HG03045 (cell line): ENCODE results near the gene CLEC16A.

ENCODE experiments used
- ATAC-seq: cut with Tn5 transposase; IDR thresholded peaks from one replicate; pipeline ENCODE4 v1.9.1; 2021; ENCODE audit warnings: mild to moderate bottlenecking, moderate library complexity; ENCODE audit not compliant: unreplicated experiment

The CLEC16A gene, protein sequence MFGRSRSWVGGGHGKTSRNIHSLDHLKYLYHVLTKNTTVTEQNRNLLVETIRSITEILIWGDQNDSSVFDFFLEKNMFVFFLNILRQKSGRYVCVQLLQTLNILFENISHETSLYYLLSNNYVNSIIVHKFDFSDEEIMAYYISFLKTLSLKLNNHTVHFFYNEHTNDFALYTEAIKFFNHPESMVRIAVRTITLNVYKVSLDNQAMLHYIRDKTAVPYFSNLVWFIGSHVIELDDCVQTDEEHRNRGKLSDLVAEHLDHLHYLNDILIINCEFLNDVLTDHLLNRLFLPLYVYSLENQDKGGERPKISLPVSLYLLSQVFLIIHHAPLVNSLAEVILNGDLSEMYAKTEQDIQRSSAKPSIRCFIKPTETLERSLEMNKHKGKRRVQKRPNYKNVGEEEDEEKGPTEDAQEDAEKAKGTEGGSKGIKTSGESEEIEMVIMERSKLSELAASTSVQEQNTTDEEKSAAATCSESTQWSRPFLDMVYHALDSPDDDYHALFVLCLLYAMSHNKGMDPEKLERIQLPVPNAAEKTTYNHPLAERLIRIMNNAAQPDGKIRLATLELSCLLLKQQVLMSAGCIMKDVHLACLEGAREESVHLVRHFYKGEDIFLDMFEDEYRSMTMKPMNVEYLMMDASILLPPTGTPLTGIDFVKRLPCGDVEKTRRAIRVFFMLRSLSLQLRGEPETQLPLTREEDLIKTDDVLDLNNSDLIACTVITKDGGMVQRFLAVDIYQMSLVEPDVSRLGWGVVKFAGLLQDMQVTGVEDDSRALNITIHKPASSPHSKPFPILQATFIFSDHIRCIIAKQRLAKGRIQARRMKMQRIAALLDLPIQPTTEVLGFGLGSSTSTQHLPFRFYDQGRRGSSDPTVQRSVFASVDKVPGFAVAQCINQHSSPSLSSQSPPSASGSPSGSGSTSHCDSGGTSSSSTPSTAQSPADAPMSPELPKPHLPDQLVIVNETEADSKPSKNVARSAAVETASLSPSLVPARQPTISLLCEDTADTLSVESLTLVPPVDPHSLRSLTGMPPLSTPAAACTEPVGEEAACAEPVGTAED

DNA sequence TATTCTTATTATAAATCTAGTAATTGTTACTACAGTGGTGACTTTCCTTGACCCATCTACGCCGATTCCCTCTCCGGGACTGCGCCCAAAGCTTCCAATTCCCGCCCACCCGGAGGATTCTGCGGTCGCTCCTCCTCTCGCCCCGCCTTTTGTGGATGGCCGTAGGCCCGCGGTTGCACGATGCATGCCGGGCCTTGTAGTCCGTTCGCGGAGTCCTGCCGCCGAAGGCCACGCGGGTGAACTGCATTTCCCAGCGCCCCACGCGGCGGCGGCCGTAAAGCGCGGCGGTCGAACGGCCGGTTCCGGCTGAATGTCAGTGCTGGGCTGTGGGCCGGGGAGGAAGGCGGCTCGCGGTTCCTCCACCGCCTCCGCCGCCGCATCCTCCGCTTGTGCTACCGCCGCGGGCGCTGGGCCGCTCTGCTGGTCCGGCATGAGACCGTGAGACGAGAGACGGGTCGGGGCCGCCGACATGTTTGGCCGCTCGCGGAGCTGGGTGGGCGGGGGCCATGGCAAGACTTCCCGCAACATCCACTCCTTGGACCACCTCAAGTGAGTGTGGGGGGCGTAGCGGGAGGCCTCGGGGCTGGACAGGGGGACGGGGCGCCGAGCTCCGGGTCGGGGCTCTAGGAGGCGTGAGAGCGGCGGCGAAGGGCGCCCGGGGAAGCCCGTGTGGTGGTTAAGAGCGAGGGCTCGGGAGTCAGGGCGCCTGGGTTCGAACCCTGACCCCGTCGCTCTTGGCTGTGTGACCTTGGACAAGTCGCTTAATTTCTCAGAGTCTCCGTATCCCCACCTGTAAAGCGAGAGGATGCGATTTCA, at the start of gene CLEC16A:
Gene CLEC16A, plus strand, starts transcription at position 316 of the 816 bp plus-strand sequence. Its CDS starts 154 bp downstream, at position 470.
- peak; percentile 71 for ATAC-seq

DNA sequence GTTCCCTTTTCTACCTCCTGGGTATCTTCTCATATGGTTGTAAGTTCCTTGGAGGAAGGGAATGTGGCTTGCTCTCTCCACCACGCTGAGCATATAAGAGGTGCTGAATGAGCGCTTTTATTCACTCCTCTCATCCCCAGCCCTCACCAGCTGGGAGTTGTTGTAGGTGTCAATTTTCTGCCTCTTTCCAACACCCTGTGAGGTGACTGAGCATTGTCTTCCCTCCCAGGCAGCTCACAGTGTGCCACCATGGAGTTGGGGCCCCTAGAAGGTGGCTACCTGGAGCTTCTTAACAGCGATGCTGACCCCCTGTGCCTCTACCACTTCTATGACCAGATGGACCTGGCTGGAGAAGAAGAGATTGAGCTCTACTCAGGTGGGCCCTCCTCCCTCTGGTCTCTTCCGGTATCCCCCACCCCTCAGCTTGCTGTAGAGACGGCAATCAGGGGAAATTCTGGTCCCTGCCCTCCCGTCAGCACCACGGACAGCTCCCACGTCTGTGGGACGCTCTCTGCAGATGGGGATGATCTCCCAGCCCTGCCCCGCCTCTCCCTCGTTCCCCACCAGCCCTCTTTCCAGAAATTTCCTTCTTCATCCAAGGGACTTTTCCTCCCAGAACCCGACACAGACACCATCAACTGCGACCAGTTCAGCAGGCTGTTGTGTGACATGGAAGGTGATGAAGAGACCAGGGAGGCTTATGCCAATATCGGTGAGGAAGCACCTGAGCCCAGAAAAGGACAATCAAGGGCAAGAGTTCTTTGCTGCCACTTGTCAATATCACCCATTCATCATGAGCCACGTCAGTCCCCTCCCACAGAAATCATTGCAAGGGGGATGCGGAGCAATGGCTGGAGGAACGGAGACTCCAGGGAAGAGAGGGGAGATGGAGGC, 49.1 kb upstream of the CLEC16A start:
- no peak for ATAC-seq

DNA sequence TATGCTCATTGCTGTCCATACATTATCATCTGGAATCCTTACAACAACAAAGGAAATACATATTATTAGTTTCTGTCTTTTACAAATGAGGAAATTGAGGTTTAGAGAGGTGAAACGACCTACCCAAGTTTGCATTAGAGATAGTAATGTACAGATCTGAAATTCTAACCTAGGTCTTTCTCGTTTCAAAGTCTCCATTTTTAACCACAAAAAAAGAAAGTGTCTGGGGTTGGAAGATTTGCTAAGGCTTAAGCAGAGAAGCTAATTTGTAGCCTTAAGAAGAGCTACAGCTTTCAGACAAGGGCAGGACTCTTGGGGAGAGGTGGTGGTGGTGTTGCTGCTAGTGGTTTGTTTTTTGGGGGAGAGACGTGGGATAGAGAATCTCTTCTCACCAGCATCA, 48.2 kb upstream of the CLEC16A start:
- no peak for ATAC-seq

DNA sequence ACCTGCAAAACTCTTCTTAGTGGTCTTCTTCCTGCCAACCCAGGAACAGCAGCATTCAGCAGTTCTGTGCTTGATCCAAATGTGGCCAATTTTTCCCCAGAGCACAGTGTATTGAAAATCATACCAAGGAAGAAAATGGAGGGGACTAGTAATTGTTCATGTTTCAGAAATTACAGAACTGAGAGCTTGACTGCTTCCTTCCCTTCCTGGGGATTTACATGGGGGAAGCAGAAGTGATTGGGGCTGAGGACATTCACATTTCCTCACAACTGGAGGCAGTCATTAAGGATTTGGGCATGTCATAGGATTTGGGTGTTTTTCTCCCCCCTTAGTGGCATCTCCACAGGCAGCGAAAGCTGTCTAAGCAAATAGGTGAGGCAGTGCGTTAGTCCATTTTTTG, 47.6 kb upstream of the CLEC16A start:
- no peak for ATAC-seq

DNA sequence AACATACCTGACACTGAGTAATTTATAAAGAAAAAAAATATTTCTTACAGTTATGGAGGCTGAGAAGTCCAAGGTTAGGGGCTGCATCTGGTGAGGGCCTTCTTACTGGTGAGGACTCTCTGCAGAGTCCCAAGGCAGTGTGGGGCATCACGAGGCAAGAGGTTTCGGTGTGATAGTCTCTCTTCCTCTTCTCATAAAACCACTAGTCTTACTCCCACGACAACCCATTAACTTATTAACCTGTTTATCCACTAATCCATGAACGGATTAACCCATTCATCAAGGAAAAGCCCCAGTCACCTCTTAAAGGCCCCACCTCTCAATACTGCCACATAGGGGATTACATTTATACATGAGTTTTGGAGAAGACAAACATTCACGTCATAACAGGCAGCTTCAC, 47.2 kb upstream of the CLEC16A start:
- no peak for ATAC-seq

DNA sequence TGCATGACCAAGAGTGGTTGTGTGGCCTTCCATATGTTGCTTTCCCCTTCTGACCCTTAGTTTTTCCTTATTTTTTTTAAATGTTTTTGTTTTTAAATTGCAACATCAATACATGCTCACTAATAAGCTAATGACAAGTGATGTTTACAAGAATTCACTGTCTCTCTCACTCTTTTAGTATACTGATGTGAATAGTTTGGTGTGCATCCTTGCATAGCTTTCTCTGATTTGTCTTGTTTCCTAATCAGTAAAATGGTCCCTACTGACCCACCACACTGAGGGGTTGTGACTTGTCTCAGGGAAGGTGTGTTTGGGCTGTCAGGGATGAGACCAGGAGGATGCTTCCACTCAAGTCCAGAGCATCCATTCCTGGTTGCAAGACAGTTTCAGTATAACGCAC, 41.4 kb upstream of the CLEC16A start:
- ATAC-seq, result no peak

DNA sequence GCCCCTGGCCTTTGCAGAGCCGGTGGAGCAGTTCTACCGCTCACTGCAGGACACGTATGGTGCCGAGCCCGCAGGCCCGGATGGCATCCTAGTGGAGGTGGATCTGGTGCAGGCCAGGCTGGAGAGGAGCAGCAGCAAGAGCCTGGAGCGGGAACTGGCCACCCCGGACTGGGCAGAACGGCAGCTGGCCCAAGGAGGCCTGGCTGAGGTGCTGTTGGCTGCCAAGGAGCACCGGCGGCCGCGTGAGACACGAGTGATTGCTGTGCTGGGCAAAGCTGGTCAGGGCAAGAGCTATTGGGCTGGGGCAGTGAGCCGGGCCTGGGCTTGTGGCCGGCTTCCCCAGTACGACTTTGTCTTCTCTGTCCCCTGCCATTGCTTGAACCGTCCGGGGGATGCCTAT, 37.9 kb upstream of the CLEC16A start:
- no peak for ATAC-seq

DNA sequence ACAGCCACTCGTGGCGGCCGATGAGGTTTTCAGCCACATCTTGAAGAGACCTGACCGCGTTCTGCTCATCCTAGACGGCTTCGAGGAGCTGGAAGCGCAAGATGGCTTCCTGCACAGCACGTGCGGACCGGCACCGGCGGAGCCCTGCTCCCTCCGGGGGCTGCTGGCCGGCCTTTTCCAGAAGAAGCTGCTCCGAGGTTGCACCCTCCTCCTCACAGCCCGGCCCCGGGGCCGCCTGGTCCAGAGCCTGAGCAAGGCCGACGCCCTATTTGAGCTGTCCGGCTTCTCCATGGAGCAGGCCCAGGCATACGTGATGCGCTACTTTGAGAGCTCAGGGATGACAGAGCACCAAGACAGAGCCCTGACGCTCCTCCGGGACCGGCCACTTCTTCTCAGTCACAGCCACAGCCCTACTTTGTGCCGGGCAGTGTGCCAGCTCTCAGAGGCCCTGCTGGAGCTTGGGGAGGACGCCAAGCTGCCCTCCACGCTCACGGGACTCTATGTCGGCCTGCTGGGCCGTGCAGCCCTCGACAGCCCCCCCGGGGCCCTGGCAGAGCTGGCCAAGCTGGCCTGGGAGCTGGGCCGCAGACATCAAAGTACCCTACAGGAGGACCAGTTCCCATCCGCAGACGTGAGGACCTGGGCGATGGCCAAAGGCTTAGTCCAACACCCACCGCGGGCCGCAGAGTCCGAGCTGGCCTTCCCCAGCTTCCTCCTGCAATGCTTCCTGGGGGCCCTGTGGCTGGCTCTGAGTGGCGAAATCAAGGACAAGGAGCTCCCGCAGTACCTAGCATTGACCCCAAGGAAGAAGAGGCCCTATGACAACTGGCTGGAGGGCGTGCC, 37.2 kb upstream of the CLEC16A start:
- no peak for ATAC-seq

DNA sequence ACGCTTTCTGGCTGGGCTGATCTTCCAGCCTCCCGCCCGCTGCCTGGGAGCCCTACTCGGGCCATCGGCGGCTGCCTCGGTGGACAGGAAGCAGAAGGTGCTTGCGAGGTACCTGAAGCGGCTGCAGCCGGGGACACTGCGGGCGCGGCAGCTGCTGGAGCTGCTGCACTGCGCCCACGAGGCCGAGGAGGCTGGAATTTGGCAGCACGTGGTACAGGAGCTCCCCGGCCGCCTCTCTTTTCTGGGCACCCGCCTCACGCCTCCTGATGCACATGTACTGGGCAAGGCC, 36.7 kb upstream of the CLEC16A start:
- ATAC-seq, result no peak

DNA sequence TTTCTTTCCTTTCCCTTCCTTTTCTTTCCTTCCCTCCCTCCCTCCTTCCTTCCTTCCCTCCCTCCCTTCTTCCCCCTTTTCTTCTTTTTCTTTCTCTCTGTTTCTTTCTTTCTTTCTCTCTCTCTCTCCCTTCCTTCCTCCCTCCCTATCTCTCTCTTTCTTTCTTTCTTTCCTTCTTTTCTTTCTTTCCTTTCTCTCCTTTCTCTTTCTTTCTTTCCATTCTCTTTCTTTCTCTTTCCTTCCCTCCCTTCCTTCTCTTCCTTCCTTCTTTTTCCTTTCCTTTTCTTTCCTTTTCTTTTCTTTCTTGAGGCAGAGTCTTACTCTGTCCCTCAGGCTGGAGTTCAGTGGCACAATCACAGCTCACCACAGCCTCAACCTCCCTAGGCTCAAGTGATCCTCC, 33.1 kb upstream of the CLEC16A start:
- ATAC-seq, result no peak

DNA sequence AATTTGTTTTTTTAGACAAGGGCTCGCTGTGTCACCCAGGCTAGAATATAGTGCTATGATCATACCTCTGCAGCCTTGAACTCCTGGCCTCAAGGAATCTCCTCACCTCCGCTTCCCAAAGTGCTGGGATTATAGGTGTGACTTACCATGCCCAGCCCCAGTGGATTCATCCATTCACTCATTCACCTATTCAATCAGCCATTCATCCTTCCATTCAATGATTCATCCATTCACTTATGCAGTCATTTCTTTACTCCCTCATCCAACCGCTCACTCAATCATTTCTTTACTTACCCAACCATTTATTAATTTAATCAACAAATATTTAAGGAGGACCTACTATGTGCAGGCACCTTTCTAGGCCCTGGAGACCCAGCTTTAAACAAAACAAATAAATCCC, 27.8 kb upstream of the CLEC16A start:
- no peak for ATAC-seq

DNA sequence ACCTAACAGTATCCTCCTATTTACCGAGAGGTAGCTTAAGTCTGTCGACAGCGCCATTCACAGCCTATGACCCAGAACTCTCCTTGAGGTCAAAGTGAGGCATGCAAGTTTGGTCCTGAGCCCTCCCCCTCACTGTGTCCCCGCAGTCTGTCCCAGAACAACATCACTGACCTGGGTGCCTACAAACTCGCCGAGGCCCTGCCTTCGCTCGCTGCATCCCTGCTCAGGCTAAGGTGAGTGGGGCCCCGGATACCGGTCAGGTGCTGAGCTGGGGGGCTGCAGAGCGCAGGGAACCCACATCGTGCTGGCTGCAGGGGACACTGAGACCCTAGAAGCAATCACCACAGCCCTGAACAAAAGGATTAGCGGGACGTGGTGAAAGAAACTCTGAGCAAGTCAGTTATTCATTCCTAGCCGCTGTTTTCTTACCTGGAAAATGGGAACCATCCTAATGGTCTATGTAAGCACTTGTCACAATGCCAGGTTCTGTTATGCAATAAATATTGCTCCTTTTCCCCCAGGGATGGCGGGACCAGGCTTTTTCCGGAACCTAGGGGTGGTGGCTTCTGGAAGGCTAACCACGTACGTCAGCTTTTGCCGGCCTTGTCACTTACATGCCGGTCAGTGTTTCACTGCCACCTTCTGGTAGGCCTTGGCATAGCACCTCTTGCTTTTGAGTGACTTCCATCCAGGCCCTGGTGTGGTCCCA, 25.9 kb upstream of the CLEC16A start:
- no peak for ATAC-seq

DNA sequence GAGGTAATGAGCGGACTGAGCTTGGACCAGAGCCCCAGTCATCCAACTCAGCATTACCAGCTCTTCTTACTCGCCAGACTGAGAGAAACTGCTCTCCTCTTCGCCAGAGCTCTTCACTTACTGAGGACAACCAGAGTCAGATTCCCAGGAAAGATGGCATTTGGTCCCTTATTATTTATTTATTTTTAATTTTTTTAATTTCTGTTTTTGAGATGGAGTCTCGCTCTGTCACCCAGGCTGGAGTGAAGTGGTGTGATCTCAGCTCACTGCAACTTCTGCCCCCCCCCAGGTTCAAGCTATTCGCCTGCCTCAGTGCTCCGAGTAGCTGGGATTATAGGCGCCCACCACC, 25.4 kb upstream of the CLEC16A start:
- no peak for ATAC-seq

DNA sequence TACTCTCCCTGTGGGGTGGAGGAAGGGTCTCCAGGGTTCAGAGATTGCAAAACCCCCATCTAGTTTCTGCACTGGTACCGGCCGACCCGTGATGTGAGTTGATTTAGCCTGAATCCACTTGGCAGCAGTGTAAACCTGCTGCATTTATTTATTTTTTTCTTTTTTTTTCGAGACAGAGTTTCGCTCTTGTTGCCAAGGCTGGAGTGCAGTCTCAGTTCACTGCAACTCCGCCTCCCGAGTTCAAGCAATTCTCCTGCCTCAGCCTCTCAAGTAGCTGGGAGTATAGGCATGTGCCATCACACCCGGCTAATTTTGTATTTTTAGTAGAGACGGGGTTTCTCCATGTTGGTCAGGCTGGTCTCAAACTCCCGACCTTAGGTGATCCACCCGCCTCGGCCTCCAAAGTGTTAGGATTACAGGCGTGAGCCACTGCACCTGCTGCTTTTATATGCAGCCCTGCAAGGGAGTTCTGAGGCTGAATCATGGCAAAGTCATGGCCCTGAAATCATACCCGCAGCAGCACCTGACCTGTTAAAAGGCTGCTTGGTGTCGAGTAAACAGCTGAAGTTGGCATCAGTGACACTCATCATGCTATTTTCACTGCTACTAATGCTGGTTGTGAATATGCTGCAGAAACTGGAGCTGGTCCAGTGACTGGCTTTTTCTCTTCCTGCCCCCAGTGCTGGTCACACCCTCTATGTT, 23.5 kb upstream of the CLEC16A start:
- no peak for ATAC-seq

DNA sequence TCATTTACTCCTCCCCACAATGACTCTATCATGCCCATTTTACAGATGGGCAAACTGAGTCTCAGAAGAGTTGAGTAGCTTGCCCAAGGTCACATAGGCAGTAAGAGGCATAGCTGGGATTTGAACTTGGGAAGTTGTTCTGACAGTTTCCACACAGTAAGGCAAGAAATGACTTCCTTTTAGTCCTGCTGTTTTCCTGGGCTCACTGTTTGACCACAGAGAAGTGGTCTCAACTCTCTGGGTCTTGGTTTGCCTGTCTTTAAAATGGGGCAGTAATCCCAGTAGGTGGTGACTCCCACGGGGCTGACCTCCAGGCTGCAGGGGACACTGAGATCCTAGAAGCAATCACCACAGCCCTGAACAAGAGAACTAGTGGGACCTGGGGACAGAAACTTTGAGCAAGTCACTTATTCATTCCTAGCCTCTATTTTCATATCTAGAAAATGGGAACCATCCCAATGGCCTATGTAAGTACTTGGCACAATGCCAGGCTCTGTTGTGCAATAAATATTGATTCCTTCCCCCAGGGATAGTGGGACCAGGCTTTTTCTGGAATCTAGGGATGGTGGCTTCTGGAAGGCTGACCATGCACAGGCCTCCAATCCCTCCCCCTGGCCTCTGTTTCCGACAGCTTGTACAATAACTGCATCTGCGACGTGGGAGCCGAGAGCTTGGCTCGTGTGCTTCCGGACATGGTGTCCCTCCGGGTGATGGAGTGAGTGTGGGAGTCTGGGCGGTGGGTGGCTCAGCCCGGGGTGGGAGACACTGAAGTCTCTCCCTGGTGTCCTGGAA, 22.6 kb upstream of the CLEC16A start:
- ATAC-seq, result no peak

DNA sequence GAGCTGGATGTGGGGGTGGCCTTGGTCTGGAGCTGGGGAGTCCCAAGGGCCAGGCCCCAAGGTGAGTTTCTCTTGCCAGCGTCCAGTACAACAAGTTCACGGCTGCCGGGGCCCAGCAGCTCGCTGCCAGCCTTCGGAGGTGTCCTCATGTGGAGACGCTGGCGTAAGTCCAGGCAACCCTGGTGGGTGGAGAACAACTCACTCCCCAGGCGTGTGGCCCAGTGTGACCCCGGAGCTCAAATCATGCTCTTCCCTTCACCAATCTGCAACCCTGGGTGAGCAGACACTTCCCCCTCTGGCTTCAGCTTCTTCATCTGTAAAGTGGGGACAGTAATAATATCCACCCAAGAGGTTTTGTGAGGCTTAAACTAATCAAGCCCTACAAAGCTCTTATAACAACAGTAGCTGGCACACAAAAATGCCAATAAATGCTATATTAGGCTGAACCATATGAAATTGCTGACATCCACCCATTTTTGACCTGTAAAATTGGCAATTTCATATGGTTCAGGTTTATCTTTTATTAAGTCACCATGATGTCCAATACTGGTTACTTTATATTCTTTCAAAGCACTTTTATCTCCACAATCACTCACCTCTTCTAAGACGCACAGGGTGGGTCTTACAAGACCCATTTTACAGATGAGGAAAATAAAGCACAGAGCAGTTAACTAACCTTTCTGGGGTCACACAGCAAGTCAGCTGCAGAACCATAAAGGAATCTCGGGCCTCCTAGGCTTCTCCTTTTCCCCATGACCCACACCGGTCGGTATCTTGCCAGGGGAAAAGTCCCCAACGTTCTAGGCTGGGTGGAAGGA, 21.8 kb upstream of the CLEC16A start:
- ATAC-seq, result no peak
